GM15510 (cell line): ENCODE results near the gene PTPRN2.

ENCODE experiments used
- POLR2A ChIP-seq: IDR thresholded peaks from 3 replicates; pipeline ENCODE4 v1.6.1; 2011; ENCODE audit warnings: borderline replicate concordance; ENCODE audit not compliant: insufficient read length; ENCODE audit errors: extremely low read depth

The PTPRN2 gene

GRCh38 chr7:158556721-158557440, 30.7 kb downstream of the PTPRN2 start:
- no peak for TF ChIP-seq POLR2A

- no peak for TF ChIP-seq POLR2A
These were observed 32.5 kb downstream of the PTPRN2 start for GRCh38 chr7:158555034-158555520.

DNA sequence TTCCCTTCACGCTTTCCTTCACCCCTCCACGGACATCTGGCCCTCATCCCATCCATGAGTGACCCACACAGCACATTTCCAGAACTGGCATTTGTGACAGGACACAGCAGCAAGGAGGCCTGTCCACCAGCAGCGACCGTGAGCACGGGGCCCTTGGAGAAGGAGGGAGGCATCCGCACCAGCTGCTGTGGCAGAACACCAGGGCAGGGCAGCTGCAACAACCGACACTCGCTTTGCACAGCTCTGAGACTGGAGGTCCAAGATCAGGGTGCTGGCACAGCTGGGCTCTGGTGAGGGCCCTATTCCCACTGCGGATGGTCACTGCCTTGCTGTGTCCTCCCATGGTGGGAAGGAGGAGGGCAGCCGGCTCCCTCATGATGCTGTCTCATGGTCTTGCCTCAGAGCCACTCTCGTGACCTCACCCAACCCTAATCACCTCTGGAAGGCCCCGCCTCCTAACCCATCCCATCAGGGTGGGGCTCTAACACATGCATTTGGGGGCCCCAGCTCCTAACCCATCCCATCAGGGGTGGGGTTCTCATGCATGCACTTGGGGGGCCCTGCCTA, 36.7 kb downstream of the PTPRN2 start:
- no peak for TF ChIP-seq POLR2A

DNA sequence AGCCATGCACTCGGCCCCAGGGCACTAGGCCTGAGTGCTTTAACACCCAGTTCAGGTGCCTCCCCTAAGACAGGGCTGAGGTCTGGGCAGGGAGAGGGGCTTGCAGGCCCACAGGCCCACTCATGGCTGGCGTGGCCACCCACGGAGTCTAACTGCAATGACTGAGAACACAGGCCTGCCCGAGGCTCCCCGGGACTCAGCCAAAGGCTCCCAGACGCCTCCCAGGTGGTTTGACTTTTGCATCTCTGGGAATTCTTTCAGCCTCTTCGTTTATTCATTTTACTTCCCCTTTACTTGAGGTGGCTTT, 37.3 kb downstream of the PTPRN2 start:
- TF ChIP-seq POLR2A = no peak

GRCh38 chr7:158549616-158550393, 37.8 kb downstream of the PTPRN2 start:
- TF ChIP-seq POLR2A = no peak

GRCh38 chr7:158549176-158549615, 38.4 kb downstream of the PTPRN2 start:
- no peak for TF ChIP-seq POLR2A

DNA sequence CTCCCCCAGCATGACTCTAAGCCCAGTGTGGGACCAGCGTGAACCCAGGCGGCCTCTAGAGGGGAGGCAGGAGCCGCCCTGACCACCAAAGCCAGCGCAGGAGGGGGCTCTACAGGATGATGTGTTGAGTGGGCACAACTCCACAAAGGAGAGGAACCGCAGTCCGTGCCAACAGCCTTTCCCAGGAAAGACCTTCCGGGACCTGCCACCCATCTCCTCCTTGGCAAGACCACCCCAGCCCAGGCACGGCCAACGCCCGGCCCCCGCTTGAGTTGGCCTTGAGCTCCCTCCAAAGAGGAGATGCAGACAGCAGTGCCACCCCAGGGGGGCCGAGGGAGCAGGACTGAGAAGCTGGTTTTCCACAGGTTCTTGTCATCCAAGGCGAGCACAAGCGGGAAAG, 38.9 kb downstream of the PTPRN2 start:
- no peak for TF ChIP-seq POLR2A

DNA sequence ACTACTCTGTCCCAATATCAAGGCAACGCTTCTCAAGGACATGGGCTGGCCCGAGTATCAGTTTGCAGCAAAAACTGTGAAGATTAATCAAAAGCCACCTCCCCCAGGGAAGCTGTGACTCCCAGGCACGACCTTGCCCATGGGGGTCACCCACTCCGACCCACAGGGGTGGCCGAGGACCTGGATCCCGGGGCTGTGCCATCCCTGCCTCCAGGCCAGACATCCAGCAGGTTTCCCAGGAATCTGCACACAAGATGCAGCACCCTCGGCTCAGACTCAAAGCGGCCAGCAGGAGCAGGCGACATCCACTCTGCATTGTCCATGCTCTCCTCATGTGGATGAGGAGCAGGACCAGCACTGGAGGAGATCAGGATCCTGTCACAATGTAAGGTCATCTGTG, 39.8 kb downstream of the PTPRN2 start:
- TF ChIP-seq POLR2A = no peak

GRCh38 chr7:158546626-158547025, 41.0 kb downstream of the PTPRN2 start:
- TF ChIP-seq POLR2A = no peak

GRCh38 chr7:158546214-158546613, 41.4 kb downstream of the PTPRN2 start:
- TF ChIP-seq POLR2A = no peak

- no peak for TF ChIP-seq POLR2A
These were observed 42.9 kb downstream of the PTPRN2 start for GRCh38 chr7:158544708-158545107.

- no peak for TF ChIP-seq POLR2A
These were observed 43.8 kb downstream of the PTPRN2 start for GRCh38 chr7:158543840-158544239.

DNA sequence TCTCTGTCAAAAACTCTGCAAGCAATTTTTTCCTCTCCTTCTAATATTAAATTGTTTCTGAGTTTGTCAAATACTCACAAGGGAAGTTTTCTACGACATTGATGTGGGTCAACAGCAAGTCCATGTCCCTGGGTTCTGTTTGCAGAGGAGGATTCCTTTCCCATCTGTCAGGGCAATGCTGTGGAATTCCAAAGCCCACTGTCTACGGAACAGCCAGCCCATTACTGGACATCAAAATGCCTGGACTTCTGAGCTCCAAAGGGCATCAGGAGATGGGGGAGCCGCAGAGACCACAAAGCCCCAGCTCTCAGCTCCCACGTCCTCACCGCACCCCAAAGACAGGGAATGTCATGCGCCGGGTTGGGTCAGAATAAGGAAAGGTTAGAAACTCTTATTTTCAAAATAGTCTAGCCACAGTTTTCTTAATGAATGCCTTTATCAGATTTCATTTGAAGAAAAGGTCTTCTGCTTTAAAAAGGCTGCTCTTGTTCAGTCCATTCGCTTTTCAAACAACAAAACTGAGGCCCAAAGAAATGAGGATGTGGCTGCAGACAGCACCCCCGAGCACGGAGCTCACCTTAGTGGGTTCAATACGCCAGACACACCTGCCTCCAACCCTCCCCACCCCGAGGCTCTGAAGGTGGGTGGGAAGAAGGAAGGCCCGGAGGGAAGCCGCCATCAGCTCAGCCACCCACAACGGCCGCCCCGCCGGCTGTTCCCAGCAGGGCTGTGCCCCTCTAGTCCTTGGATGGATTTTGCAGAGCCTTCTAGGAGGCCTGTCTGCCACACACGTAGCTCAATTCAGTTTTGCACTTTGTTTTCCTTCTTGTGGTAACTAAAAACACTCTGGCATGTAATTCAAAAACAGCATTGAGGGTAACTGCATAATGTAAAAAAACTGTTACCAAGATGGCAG, 44.7 kb downstream of the PTPRN2 start:
- TF ChIP-seq POLR2A = no peak

DNA sequence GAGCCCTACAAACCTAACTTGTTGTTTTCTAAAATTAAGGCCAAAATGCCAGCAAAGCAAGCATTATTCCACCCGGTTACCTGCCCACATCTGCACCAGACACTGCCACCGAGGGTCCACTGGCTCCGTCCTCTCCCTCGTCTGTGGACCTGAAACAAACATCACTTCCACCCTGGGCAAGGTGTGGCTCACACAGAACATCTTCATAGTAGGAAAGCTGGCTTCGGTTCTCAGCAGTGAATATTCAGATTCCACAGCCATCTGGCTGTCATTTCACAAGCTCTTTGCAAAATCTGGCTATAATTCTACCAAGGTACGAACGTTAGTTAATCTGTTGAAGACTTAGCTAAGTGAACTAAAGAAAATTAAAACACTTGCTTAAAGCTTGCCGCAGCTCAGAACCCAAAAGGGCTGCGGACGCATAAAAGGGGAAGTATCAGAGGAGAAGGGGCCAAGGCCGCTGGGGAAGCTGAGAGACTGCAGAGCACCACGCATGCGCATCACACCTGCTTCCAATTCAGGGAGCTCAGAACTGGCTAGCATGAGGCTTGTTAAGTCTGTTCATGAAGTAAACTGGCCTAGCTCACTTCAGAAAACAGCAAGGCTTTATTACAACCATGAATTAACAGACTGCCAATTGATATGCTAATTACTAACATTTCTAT, 46.1 kb downstream of the PTPRN2 start:
- TF ChIP-seq POLR2A = no peak
